ENCODE results near the gene RASSF1.

RASSF1 gene

GRCh38 chr3:50340448-50341329, at the start of gene RASSF1:
TSS of gene RASSF1 (minus strand) at chr3:50340836. CDS start at chr3:50340805, 31 bp downstream.
- TF ChIP-seq ZFX (IDR thresholded peaks at IDR 0.05) (no peak), CTCF (conservative IDR thresholded peaks at IDR 0.05) (no peak)

GRCh38 chr3:50389414-50389767, 48.8 kb upstream of the RASSF1 start:
- TF ChIP-seq CTCF (conservative IDR thresholded peaks at IDR 0.05), result no peak
- no peak for TF ChIP-seq ZFX (IDR thresholded peaks at IDR 0.05)
- no peak overlapping the region for H3K27ac ChIP-seq

More at GRCh38 chr3:50340448-50341329, at the start of gene RASSF1:
- no peak within 1 kb of the TSS for H3K27ac ChIP-seq

- TF ChIP-seq CTCF (conservative IDR thresholded peaks at IDR 0.05) (no peak), ZFX (IDR thresholded peaks at IDR 0.05) (no peak)
- no peak overlapping the region for H3K27ac ChIP-seq
These were observed 48.2 kb upstream of the RASSF1 start for GRCh38 chr3:50388720-50389413.

GRCh38 chr3:50388016-50388719, 47.5 kb upstream of the RASSF1 start:
- no peak for TF ChIP-seq CTCF (conservative IDR thresholded peaks at IDR 0.05)
- TF ChIP-seq ZFX (IDR thresholded peaks at IDR 0.05), result no peak
- no peak overlapping the region for H3K27ac ChIP-seq

- H3K27ac ChIP-seq, result no peak overlapping the region
These were observed 45.1 kb upstream of the RASSF1 start for GRCh38 chr3:50385754-50386153.

GRCh38 chr3:50383750-50384149, 43.1 kb upstream of the RASSF1 start:
- TF ChIP-seq CTCF (conservative IDR thresholded peaks at IDR 0.05) (no peak), ZFX (IDR thresholded peaks at IDR 0.05) (no peak)
- H3K27ac ChIP-seq, result no peak overlapping the region

More at GRCh38 chr3:50385754-50386153, 45.1 kb upstream of the RASSF1 start:
- TF ChIP-seq ZFX (IDR thresholded peaks at IDR 0.05) (no peak), CTCF (conservative IDR thresholded peaks at IDR 0.05) (no peak)
